Neural crest cell (in vitro differentiated cells): ENCODE results near the gene MCRIP2. TPM values are rescaled to one million over a fixed set of nuclear protein-coding genes. Genes with fewer than 3 reads are reported as not detected.

Experiments
- DNase-seq: peaks from one replicate; pipeline ENCODE4 v3.0.0; 2021; ENCODE audit warnings: low read depth, mixed read lengths, low spot score
- H3K27ac Mint-ChIP-seq: one replicate; pipeline ENCODE4 v1.8.0; 2021; ENCODE audit warnings: mild to moderate bottlenecking, mixed read lengths; ENCODE audit not compliant: unreplicated experiment
- H3K27me3 Mint-ChIP-seq: 2 replicates; pipeline ENCODE4 v1.8.0; 2021; ENCODE audit warnings: low read depth, mild to moderate bottlenecking, mixed read lengths
- H3K36me3 Mint-ChIP-seq: 2 replicates; pipeline ENCODE4 v1.8.0; 2021; ENCODE audit warnings: low read depth, mild to moderate bottlenecking, mixed read lengths
- H3K4me1 Mint-ChIP-seq: 2 replicates; pipeline ENCODE4 v1.8.0; 2021; ENCODE audit warnings: mixed read lengths
- H3K4me3 Mint-ChIP-seq: one replicate; pipeline ENCODE4 v1.8.0; 2021; ENCODE audit warnings: mild to moderate bottlenecking, mixed read lengths
- H3K9me3 Mint-ChIP-seq: 2 replicates; pipeline ENCODE4 v1.8.0; 2021; ENCODE audit warnings: mixed read lengths
- CTCF ChIP-seq: fragments of 200-600 bp; sonication (generic); conservative IDR thresholded peaks from 2 replicates; pipeline ENCODE4 v1.5.0; 2021; ENCODE audit warnings: antibody characterized with exemption, mild to moderate bottlenecking
- long read RNA-seq: library from polyadenylated mRNA; unstranded; transcript quantifications from one replicate; pipeline ENCODE4 v2.0.0, GENCODE V29; 2020
- total RNA-seq: library from RNA; stranded (reverse); gene quantifications from 2 replicates; pipeline ENCODE4 v1.2.1, GENCODE V29; 2021

The MCRIP2 gene
- total RNA-seq, result 16.2 and 17.6 TPM in 2 replicates
- long read RNA-seq, result 0 reads

- Mint-ChIP-seq H3K27ac (no peak within 1 kb of the TSS), H3K9me3 (no peaks in the 10 kb centered on the region), H3K4me1 (peaks cover 2% of the 10 kb centered on the region), H3K36me3 (peaks cover 2% of the 10 kb centered on the region), H3K27me3 (peaks cover 5% of the 10 kb centered on the region), H3K4me3 (peak within 1 kb of the TSS; percentile 59)
- DNase-seq, result peak; percentile 78
- TF ChIP-seq CTCF, result no peak
Measured at GRCh38 chr16:641326-642188, at the start of gene MCRIP2. Gene MCRIP2 (plus strand): TSS chr16:641828. CDS start chr16:641992, 164 bp downstream.

GRCh38 chr16:591892-592517, 49.6 kb upstream of the MCRIP2 start:
- peak overlapping the region; percentile 8 for H3K27ac Mint-ChIP-seq
- DNase-seq, result no peak
- peak overlapping the region; percentile 94 for H3K4me3 Mint-ChIP-seq
- peaks cover 26% of the 10 kb centered on the region for H3K4me1 Mint-ChIP-seq
- peaks cover 20% of the 10 kb centered on the region for H3K27me3 Mint-ChIP-seq
- no peak for TF ChIP-seq CTCF
- no peaks in the 10 kb centered on the region for H3K9me3 Mint-ChIP-seq
- H3K36me3 Mint-ChIP-seq, result peaks cover 11% of the 10 kb centered on the region

GRCh38 chr16:592518-593306, 48.9 kb upstream of the MCRIP2 start:
- H3K4me1 Mint-ChIP-seq, result peaks cover 23% of the 10 kb centered on the region
- peak overlapping the region; percentile 94 for H3K4me3 Mint-ChIP-seq
- H3K27me3 Mint-ChIP-seq, result peaks cover 18% of the 10 kb centered on the region
- H3K27ac Mint-ChIP-seq, result peak overlapping the region; percentile 12
- H3K9me3 Mint-ChIP-seq, result no peaks in the 10 kb centered on the region
- H3K36me3 Mint-ChIP-seq, result peaks cover 13% of the 10 kb centered on the region
- no peak for DNase-seq
- no peak for TF ChIP-seq CTCF

GRCh38 chr16:593406-593805, 48.2 kb upstream of the MCRIP2 start:
- no peak overlapping the region for H3K27ac Mint-ChIP-seq

More at GRCh38 chr16:593406-593805, 48.2 kb upstream of the MCRIP2 start:
- TF ChIP-seq CTCF, result no peak
- peaks cover 21% of the 10 kb centered on the region for H3K4me1 Mint-ChIP-seq
- H3K9me3 Mint-ChIP-seq, result no peaks in the 10 kb centered on the region
- peaks cover 13% of the 10 kb centered on the region for H3K36me3 Mint-ChIP-seq
- H3K4me3 Mint-ChIP-seq, result peak overlapping the region; percentile 70
- DNase-seq, result no peak
- H3K27me3 Mint-ChIP-seq, result peaks cover 18% of the 10 kb centered on the region
